SJCRH30 (cell line): ENCODE measurements around the gene WWOX. TPM values are rescaled to one million over a fixed set of nuclear protein-coding genes. Genes with fewer than 3 reads are reported as not detected.
A peak's percentile ranks its signal among the peaks of the same experiment; 100 is the strongest.

Experiments used
- DNase-seq, 2 experiments: peaks; one replicate each; pipeline ENCODE4 v3.0.0-alpha.2; 2015 to 2020
- H3K27ac ChIP-seq: fragments of 250-450 bp; sonication (Bioruptor Pico); 2 replicates; pipeline ENCODE4 v1.5.1; 2020; ENCODE audit warnings: mild to moderate bottlenecking, moderate library complexity
- H3K27me3 ChIP-seq: fragments of 250-450 bp; sonication (Bioruptor Pico); 2 replicates; pipeline ENCODE4 v1.5.1; 2020; ENCODE audit warnings: mild to moderate bottlenecking, moderate library complexity
- H3K36me3 ChIP-seq: fragments of 250-450 bp; sonication (Bioruptor Pico); 2 replicates; pipeline ENCODE4 v1.5.1; 2020; ENCODE audit warnings: mild to moderate bottlenecking, moderate library complexity
- H3K4me1 ChIP-seq: fragments of 250-450 bp; sonication (Bioruptor Pico); 2 replicates; pipeline ENCODE4 v1.5.1; 2020; ENCODE audit warnings: mild to moderate bottlenecking, moderate library complexity
- H3K4me3 ChIP-seq: fragments of 250-450 bp; sonication (Bioruptor Pico); 2 replicates; pipeline ENCODE4 v1.5.1; 2020; ENCODE audit warnings: mild to moderate bottlenecking, moderate library complexity
- H3K9me3 ChIP-seq: fragments of 250-450 bp; sonication (Bioruptor Pico); replicated peaks from 2 replicates; pipeline ENCODE4 v1.5.1; 2020; ENCODE audit warnings: mild to moderate bottlenecking, moderate library complexity
- total RNA-seq: library from RNA; depleted of rRNA; stranded (reverse); fragments of >200 nt; shearing (Covaris generic); gene quantifications from 2 replicates; pipeline ENCODE4 v1.2.3, GENCODE V29; 2014

The WWOX gene
- total RNA-seq, 1 experiment from 2014 or later = 16.4 TPM

DNA sequence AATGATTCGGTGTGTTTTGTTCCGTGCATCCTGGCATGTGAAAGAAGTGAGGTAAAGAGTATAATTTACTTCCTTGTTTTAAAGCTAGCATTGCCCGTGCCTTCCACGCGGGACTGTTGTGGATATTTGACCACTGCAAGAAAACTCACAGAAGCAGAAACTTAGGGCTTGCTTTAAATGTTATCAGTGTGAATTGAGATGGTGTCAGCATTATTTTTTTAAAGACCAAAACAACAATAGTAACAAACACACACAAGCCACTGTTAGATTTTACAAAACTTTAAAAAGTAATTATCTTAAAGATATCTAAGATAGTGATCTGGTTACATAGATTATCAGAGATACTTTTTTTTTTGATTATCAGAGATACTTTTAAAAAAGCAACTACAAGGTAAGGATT is 47.4 kb downstream of the WWOX start:
- Histone ChIP-seq H3K27me3 (no peaks in the 10 kb centered on the region), H3K4me1 (peaks cover 5% of the 10 kb centered on the region; the same call in 1 of the 2 replicates), H3K36me3 (no peaks in the 10 kb centered on the region), H3K4me3 (no peak overlapping the region), H3K27ac (no peak overlapping the region), H3K9me3 (no peaks in the 10 kb centered on the region)
- DNase-seq = no peak

DNA sequence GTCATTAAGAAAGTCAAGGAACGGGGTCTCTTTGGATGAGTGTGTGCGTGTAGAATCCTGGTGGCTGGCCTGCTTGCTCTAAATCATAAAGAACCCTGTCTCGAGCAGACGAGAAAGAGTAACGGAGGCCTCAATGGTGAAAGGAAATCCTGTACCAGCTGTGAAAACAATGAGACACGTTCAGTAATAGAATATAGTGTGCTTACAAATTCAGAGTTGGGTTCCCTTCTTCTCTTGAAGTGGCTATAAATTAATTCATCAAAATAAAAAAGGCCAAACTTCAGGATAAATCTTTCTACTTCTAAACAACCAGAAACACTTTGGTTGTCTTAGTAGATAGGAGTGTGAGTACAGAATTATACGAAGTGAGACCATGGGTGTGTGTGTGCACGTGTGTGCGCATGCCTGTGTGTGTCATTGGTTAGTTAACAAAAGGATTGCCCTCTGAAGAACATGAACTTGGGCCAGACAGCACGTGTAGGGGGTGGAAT is 48.5 kb downstream of the WWOX start:
- Histone ChIP-seq H3K27ac (peak overlapping the region; percentile 37), H3K9me3 (no peaks in the 10 kb centered on the region), H3K27me3 (no peaks in the 10 kb centered on the region), H3K4me3 (no peak overlapping the region), H3K4me1 (peaks cover 5% of the 10 kb centered on the region; the same call in 1 of the 2 replicates), H3K36me3 (no peaks in the 10 kb centered on the region)
- DNase-seq = peak; percentile 10 to 54

DNA sequence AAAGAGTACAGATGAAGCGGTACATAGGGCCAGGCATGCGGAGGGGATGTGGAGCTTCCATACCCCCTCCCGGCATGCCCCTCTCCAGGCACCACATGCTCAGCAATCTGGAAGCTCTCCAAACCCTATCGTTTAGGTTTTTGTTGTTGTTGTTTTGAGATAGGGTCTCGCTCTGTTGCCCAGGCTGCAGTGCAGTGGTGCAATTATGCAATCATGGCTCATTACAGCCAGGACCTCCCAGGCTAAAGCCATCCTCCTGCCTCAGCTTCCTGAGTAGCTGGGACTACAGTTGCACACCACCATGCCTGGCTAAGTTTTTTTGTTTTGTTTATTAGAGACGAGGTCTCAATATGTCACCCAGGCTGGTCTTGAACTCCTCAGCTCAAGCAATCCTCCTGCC is 50.8 kb downstream of the WWOX start:
- H3K27me3 ChIP-seq = no peaks in the 10 kb centered on the region
- no peaks in the 10 kb centered on the region for H3K9me3 ChIP-seq
- peaks cover 5% of the 10 kb centered on the region; the same call in 1 of the 2 replicates for H3K4me1 ChIP-seq
- no peaks in the 10 kb centered on the region for H3K36me3 ChIP-seq
- H3K4me3 ChIP-seq = no peak overlapping the region
- H3K27ac ChIP-seq = no peak overlapping the region
- DNase-seq = no peak

DNA sequence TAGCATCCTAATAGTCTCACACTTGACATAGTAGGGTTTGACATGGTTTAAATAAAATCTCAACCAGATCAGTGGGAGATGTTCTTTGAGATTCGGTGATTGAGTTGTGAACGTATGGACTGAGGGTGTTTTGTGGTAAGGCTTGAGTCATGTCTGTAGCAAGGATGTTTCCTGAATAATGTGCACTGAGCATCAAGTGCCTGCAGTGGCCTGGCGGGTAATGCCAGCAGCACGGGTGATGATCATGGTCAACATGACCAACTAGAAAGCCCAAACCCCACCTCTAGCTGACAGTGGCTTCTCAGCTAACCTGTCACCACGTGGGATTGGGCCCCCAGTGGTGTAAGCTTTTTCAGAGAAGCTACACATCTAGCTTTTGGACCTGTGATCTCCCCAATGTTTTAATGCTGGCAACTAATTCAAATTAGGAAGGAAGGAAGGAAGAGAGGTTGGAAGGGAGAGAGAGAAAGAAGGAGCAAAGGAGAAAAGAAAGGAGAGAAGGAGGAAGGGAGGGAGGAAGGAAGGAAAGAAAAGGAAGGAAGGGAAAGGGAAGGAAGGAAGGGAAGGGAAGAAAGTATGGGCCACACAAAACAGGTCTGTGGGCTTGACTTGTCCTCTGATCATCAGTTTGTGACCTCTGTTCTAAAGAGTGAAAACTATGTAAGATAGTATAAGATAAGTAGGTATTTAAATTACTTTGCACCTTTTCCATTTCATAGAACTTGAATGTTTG is 55.4 kb downstream of the WWOX start:
- Histone ChIP-seq H3K27ac (no peak overlapping the region), H3K4me1 (no peaks in the 10 kb centered on the region), H3K4me3 (no peak overlapping the region), H3K9me3 (no peaks in the 10 kb centered on the region), H3K27me3 (no peaks in the 10 kb centered on the region), H3K36me3 (no peaks in the 10 kb centered on the region)
- no peak for DNase-seq

DNA sequence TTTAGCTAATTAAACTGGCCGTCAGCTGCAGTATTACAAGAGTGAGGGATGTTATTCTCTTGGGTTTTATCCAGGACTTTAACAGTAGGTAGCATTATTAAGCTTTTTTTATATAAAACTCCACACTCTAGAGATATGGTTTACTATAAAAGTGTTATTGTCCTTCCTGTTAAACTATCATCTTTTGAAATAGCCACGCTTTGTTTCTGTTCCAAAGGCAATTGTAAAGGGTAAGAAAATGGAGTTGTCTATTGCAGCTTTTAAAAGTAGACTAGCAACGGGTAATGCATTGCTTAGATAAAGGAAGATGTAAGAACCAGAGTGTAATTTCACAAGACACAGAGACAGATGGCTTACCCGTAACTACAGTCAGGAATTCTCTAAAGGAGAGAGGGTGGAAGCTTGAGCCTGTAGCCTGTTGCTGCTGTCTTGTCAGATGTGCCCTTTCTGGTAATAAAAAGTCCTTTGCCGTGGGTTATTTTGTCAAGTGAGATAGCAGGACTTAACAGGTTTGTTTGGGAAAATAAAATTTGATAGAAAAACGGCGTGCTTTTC is 56.4 kb downstream of the WWOX start:
- H3K27me3 ChIP-seq = no peaks in the 10 kb centered on the region
- no peaks in the 10 kb centered on the region for H3K36me3 ChIP-seq
- H3K4me3 ChIP-seq = no peak overlapping the region

DNA sequence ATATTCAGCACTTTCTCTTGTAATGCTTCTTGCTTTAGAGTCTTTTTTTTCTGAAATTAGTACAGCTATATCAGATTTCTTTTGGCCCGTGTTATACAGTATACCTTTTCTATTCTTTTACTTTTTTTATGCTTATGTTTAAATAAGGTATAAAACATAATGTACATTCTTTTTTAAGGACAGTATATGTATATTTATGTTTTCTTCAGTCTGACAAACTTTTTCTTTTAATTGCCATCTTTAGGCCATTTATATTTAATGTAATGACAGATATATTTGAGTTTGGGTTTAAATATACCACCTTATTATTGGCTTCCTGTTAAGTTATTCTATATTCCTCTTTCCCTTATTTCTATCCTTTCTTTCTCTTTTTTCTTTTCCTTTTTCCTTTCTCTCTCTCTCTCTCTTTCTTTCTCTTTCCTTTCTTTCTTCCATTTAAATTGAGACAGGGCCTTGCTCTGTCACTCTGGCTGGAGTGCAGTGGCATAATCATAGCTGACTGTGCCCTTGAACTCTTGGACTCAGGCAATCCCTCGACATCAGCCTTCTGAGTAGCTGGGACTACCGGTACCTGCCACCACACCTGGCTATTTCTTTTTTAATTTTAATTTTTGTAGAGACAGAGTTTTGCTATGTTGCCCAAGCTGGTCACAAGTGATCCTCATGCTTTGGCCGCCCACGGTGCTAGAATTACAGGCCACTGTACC is 61.7 kb downstream of the WWOX start:
- Histone ChIP-seq H3K9me3 (no peaks in the 10 kb centered on the region), H3K27ac (no peak overlapping the region), H3K27me3 (no peaks in the 10 kb centered on the region), H3K4me3 (no peak overlapping the region), H3K36me3 (no peaks in the 10 kb centered on the region), H3K4me1 (no peaks in the 10 kb centered on the region)
- no peak for DNase-seq

More for the DNA sequence above, 56.4 kb downstream of the WWOX start:
- no peak for DNase-seq
- Histone ChIP-seq H3K9me3 (no peaks in the 10 kb centered on the region), H3K27ac (no peak overlapping the region), H3K4me1 (no peaks in the 10 kb centered on the region)

DNA sequence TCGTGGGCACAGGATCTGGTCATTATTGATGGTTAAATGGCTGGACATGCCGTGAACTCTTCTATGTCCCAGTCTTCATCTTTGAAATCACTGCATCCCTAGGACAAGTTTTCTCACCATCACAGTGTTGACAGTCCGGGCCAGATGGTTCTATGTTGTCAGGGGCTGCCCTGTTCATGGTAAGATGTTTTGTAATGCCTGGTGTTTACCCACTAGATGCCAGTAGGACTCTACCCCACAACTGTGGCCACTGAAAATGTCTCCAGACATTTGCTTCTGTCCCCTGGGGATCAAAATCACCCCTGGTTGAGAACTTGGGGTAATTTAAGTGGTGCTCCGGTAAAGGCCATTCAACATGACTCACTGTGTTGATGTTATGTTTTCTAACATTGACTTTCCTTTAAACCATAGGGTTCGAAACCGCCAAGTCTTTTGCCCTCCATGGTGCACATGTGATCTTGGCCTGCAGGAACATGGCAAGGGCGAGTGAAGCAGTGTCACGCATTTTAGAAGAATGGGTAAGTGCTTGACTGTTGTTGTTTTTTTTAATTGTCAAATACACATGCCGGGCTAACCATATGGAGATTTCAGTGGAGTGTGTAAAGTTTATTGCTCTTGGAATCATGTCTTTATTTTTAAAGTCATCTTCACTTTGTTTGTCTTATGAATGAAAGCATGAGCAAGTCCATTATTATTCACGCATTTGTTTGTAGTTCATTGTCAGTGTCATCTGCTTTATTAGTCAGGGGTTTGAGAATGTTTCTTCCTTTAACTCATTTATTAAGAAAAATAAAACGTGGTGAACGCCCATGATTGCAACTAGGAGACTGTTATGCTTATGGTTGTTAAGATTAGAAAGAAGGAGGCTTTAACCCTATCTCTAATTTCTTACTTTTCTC is 64.6 kb downstream of the WWOX start:
- Histone ChIP-seq H3K9me3 (no peaks in the 10 kb centered on the region), H3K36me3 (no peaks in the 10 kb centered on the region), H3K4me1 (no peaks in the 10 kb centered on the region), H3K27ac (no peak overlapping the region), H3K27me3 (no peaks in the 10 kb centered on the region), H3K4me3 (no peak overlapping the region)
- DNase-seq = no peak

DNA sequence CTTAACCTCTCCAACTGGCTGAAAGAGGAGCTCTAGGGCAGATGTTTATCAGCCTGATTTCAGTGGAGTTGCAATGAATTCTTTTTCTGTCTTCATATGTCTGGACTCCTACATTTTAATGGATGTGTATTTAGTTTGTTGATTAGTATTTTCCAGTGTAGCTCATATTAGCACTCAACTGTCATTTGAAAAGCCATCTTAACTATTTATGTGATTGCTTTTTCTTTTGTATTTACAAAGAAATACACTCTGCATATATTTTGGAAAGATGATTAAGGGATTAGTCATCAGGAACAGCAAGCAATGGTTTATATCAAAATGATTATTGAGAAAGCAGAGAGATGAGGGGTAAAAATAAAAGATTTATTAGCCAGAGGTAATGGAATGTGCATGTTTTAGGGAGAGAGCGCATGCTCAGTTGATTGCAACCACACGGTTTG is 71.1 kb downstream of the WWOX start:
- Histone ChIP-seq H3K36me3 (no peaks in the 10 kb centered on the region), H3K9me3 (no peaks in the 10 kb centered on the region), H3K4me1 (no peaks in the 10 kb centered on the region), H3K4me3 (no peak overlapping the region), H3K27me3 (no peaks in the 10 kb centered on the region), H3K27ac (no peak overlapping the region)
- no peak for DNase-seq

DNA sequence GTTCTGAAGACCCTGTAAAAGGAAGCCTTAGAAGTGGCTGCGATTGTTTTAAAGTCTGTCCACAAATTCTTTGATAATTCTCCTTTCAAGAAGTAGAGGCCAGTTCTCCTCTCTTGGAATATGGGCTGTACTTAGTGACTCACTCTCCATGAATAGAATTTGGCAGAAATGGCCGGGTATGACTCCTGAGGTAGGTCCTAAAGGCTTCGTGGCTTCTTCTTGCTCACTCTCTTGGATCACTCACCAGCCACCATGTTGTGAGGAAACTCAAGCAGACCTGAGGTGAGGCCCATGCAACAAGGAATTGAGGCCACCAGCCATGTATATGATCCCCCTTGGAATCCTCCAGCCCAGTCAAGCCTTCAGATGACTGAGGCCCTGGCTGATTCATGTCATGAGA is 75.8 kb downstream of the WWOX start:
- no peak for DNase-seq
- Histone ChIP-seq H3K36me3 (no peaks in the 10 kb centered on the region), H3K9me3 (no peaks in the 10 kb centered on the region), H3K4me3 (no peak overlapping the region), H3K27me3 (no peaks in the 10 kb centered on the region), H3K4me1 (no peaks in the 10 kb centered on the region; the same call in 1 of the 2 replicates), H3K27ac (no peak overlapping the region)

DNA sequence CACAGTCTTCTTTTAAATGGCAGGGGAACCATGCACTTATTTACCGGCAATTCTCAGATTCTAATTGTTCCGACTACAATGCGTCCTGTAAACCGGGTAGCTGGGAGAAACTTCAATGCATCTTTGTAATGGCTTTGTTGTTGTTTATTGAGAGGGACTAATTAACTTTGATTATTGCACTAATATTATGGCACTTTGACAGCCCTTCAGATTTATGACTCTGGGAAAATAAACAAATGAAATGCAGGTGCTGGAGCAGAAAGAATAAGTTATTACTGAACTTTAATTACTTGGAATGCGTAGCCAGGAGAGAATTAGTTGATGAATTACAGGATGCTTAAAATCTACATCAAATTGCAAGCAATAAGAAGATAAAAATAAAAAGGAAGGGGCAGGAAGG is 77.0 kb downstream of the WWOX start:
- Histone ChIP-seq H3K9me3 (no peaks in the 10 kb centered on the region), H3K4me1 (no peaks in the 10 kb centered on the region; the same call in 1 of the 2 replicates), H3K36me3 (no peaks in the 10 kb centered on the region), H3K27ac (no peak overlapping the region), H3K4me3 (no peak overlapping the region), H3K27me3 (no peaks in the 10 kb centered on the region)
- no peak for DNase-seq

DNA sequence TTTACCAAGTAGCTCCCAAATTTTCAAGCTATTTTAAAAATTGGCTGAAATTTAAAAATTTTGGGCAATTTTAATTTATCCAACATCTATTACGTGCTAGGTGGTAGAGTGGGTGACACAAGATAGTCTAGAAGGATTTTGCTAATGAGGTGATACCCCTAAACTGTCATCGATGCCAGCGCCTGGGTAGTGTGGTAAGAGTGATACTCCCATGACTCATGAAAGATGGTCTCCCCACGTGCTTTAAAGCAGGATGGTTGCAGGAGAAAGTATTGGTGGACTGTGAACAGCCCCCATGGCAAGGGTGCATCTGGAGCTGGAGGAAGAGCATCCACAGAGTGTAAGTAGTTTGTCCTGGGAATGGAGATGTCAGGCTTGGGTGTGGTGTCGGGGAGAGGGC is 77.8 kb downstream of the WWOX start:
- no peaks in the 10 kb centered on the region; the same call in 1 of the 2 replicates for H3K4me1 ChIP-seq
- no peak overlapping the region for H3K27ac ChIP-seq
- H3K36me3 ChIP-seq = no peaks in the 10 kb centered on the region
- DNase-seq = no peak
- no peaks in the 10 kb centered on the region for H3K27me3 ChIP-seq
- H3K9me3 ChIP-seq = no peaks in the 10 kb centered on the region
- H3K4me3 ChIP-seq = no peak overlapping the region

DNA sequence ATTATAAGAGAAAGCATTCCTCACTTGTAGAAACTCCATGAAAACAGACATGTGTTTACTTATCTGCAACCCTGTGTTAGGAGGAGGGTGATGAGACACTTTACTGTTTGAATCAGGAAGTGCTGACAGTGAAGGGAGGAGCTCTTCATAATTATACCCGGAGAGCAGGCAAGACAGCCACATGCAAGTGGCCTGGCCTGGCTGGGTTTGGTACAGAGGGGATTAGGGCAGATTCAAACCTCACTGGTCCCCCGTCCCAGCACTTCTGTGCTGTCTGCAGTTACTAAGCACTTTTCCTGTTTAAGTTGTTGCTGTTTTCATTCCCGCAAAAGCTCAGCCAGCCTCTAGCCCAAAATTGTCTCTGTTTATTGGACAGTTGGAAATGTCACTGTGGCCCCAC is 78.5 kb downstream of the WWOX start:
- Histone ChIP-seq H3K4me1 (no peaks in the 10 kb centered on the region; the same call in 1 of the 2 replicates), H3K36me3 (no peaks in the 10 kb centered on the region)

DNA sequence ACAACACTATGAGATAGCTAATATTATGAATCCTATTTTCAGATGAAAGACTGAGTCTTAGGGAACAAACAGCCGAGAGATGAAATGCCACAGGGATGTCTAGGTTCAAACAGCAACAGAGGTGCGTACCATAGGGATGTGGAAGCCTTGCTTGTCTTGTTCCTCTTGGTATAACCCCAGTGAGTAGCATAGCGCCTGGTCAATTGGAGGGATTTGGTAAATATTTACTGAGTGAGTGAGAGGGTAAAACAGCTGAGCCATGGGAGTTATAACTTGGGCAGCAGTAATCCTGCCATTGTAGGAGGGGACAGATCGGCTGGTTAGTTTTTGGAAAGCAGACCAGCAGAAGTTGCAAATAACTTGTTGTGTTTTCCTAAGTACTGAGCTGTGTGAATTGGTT is 80.2 kb downstream of the WWOX start:
- H3K4me3 ChIP-seq = no peak overlapping the region
- no peak overlapping the region for H3K27ac ChIP-seq
- no peak for DNase-seq
- H3K4me1 ChIP-seq = no peaks in the 10 kb centered on the region; the same call in 1 of the 2 replicates
- H3K36me3 ChIP-seq = no peaks in the 10 kb centered on the region
- no peaks in the 10 kb centered on the region for H3K9me3 ChIP-seq
- no peaks in the 10 kb centered on the region for H3K27me3 ChIP-seq

More for the DNA sequence above, 78.5 kb downstream of the WWOX start:
- Histone ChIP-seq H3K27me3 (no peaks in the 10 kb centered on the region), H3K9me3 (no peaks in the 10 kb centered on the region), H3K27ac (no peak overlapping the region), H3K4me3 (no peak overlapping the region)
- DNase-seq = no peak

DNA sequence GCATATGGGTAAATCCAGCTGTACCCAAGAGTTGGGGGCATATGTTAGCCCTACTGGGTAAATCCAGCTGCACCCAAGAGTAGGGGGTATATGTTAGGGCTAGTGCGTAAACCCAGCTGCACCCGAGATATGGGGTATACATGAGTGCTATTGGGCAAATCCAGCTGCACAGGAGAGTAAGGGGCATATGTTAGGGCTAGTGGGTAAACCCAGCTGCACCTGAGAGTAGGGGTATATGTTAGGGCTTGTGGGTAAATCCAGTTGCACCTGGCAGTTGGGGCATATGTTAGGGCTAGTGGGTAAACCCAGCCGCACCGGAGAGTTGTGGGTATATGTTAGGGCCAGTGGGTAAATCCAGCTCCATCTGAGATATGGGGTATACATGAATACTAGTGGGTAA is 80.9 kb downstream of the WWOX start:
- Histone ChIP-seq H3K27me3 (no peaks in the 10 kb centered on the region), H3K4me3 (no peak overlapping the region), H3K4me1 (peaks cover 4% of the 10 kb centered on the region; the same call in 1 of the 2 replicates), H3K27ac (no peak overlapping the region), H3K36me3 (no peaks in the 10 kb centered on the region), H3K9me3 (no peaks in the 10 kb centered on the region)
- DNase-seq = no peak
